ENCODE results near the gene SLC35F1.

SLC35F1 gene

DNA sequence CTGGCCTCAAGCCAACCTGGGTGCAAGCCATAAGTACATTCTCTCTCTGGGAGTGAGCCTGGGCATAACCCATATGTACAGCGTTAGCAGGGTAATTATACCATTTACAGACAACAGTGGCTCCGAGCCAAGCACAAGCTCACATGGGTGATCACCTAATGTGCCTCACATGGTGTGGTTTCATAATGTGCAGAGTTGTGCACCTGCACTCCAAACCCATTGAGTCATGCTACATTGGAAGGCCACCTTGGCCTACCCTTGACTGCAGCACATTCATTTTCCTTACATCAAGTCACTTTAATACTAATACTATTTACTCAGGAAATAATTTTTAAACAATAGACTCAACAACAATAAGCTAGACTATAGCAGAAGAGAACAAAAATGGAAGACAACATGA lies 446.5 kb downstream of the SLC35F1 start:
- no peaks in the 10 kb centered on the region for H3K27me3 ChIP-seq (ENCODE audit: control insufficient read depth in 2 of 2, insufficient read depth in 2 of 2, low read length in 2 of 2)
- H3K27ac ChIP-seq (ENCODE audit: low read depth in 2 of 2, low read length in 2 of 2): no peak overlapping the region

DNA sequence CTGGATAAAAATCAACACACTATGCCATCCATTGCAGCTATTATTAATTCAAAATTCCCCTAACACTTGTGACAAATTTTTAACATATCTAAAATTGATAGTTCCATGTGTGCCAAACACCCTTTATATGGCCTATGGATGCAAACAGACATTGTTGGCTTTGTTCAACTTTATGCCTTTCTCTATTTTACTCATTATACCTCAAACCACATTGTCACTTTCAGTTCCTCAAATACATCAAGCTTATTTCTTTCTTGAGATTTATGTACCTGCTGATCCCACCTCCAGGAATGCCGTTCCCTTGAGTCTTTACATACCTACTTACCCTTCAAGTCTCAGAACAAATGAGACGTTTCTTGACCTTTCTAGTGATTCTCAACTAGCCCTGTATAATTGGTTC lies 447.6 kb downstream of the SLC35F1 start:
- no peaks in the 10 kb centered on the region for H3K9me3 ChIP-seq (ENCODE audit: control insufficient read depth in 2 of 2, low read length in 2 of 2)
- no peaks in the 10 kb centered on the region for H3K27me3 ChIP-seq (ENCODE audit: control insufficient read depth in 2 of 2, insufficient read depth in 2 of 2, low read length in 2 of 2)
- H3K9ac ChIP-seq (ENCODE audit: low read depth in 1 of 2, low read length in 2 of 2): no peak overlapping the region
- no peaks in the 10 kb centered on the region for H3K4me1 ChIP-seq (ENCODE audit: control insufficient read depth in 2 of 2, insufficient read depth in 2 of 2, low read length in 2 of 2)
- no peak overlapping the region for H3K4me3 ChIP-seq (ENCODE audit: low read length in 2 of 2)
- no peak overlapping the region for H3K27ac ChIP-seq (ENCODE audit: low read depth in 2 of 2, low read length in 2 of 2)
- H3K36me3 ChIP-seq (ENCODE audit: control insufficient read depth in 2 of 2, insufficient read depth in 2 of 2, low read length in 2 of 2): no peaks in the 10 kb centered on the region

More for the DNA sequence above, 446.5 kb downstream of the SLC35F1 start:
- no peaks in the 10 kb centered on the region for H3K36me3 ChIP-seq (ENCODE audit: control insufficient read depth in 2 of 2, insufficient read depth in 2 of 2, low read length in 2 of 2)
- no peak overlapping the region for H3K9ac ChIP-seq (ENCODE audit: low read depth in 1 of 2, low read length in 2 of 2)
- no peaks in the 10 kb centered on the region for H3K4me1 ChIP-seq (ENCODE audit: control insufficient read depth in 2 of 2, insufficient read depth in 2 of 2, low read length in 2 of 2)
- no peak overlapping the region for H3K4me3 ChIP-seq (ENCODE audit: low read length in 2 of 2)
- H3K9me3 ChIP-seq (ENCODE audit: control insufficient read depth in 2 of 2, low read length in 2 of 2): no peaks in the 10 kb centered on the region

DNA sequence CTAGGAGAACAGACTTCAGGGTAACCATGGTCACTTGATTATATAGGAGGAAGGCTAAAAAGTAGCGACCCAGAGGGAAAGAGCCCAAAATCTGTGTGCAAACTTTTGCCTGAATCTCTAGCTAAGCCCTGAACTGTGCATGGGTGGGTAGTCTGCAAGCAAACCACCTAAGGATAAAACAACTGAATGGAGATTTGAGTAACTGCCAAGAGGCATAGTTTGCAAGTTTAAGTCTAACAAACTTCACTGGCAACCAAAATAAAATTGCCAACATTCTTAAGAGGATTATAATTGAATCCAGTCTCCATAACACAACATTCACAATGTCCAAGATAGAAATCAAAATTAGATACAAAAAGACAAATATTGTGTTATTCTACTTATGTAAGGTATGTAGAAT lies 449.0 kb downstream of the SLC35F1 start:
- H3K9ac ChIP-seq (ENCODE audit: low read depth in 1 of 2, low read length in 2 of 2): no peak overlapping the region
- no peaks in the 10 kb centered on the region for H3K27me3 ChIP-seq (ENCODE audit: control insufficient read depth in 2 of 2, insufficient read depth in 2 of 2, low read length in 2 of 2)
- H3K36me3 ChIP-seq (ENCODE audit: control insufficient read depth in 2 of 2, insufficient read depth in 2 of 2, low read length in 2 of 2): no peaks in the 10 kb centered on the region
- H3K9me3 ChIP-seq (ENCODE audit: control insufficient read depth in 2 of 2, low read length in 2 of 2): no peaks in the 10 kb centered on the region
- no peaks in the 10 kb centered on the region for H3K4me1 ChIP-seq (ENCODE audit: control insufficient read depth in 2 of 2, insufficient read depth in 2 of 2, low read length in 2 of 2)
- no peak overlapping the region for H3K4me3 ChIP-seq (ENCODE audit: low read length in 2 of 2)
- no peak overlapping the region for H3K27ac ChIP-seq (ENCODE audit: low read depth in 2 of 2, low read length in 2 of 2)

DNA sequence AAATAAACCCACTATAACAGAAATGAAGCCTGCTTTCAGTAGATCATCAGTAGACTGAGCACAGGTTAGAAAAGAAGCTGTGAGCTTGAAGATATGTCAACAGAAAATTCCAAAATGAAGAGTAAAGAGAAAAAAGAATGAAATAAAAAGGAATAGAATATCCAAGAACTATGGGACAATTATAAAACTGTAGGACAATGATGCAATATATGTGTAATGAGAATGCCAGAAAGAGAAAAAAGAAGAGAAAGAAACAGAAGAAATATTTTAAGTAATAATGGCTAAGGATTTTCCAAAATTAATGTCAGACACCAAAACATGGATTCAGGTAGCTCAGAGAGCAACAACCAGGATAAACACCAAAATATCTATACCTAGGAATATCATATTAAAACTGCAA lies 449.6 kb downstream of the SLC35F1 start:
- Histone ChIP-seq H3K4me3 (ENCODE audit: low read length in 2 of 2) (no peak overlapping the region), H3K9ac (ENCODE audit: low read depth in 1 of 2, low read length in 2 of 2) (no peak overlapping the region), H3K36me3 (ENCODE audit: control insufficient read depth in 2 of 2, insufficient read depth in 2 of 2, low read length in 2 of 2) (no peaks in the 10 kb centered on the region), H3K9me3 (ENCODE audit: control insufficient read depth in 2 of 2, low read length in 2 of 2) (no peaks in the 10 kb centered on the region), H3K27ac (ENCODE audit: low read depth in 2 of 2, low read length in 2 of 2) (no peak overlapping the region), H3K4me1 (ENCODE audit: control insufficient read depth in 2 of 2, insufficient read depth in 2 of 2, low read length in 2 of 2) (no peaks in the 10 kb centered on the region), H3K27me3 (ENCODE audit: control insufficient read depth in 2 of 2, insufficient read depth in 2 of 2, low read length in 2 of 2) (no peaks in the 10 kb centered on the region)

Measured in mucosa of rectum (tissue), 2 donors.